GM18519 (cell line): ENCODE data around the gene RPTN.

Experiments used
- ATAC-seq: cut with Tn5 transposase; IDR thresholded peaks from one replicate; pipeline ENCODE4 v1.9.1; 2021; ENCODE audit warnings: mild to moderate bottlenecking, moderate library complexity; ENCODE audit not compliant: unreplicated experiment, low FRiP score

The RPTN gene

GRCh38 chr1:152159144-152159543, at the start of gene RPTN:
TSS of gene RPTN (minus strand) at chr1:152159228. CDS start at chr1:152157889, 1,339 bp downstream.
- ATAC-seq, result no peak

GRCh38 chr1:152198982-152199381, 40.0 kb upstream of the RPTN start:
- ATAC-seq, result no peak

GRCh38 chr1:152197361-152197941, 38.4 kb upstream of the RPTN start:
- ATAC-seq, result no peak

GRCh38 chr1:152191711-152192110, 32.7 kb upstream of the RPTN start:
- no peak for ATAC-seq

- ATAC-seq, result no peak
These were observed 32.2 kb upstream of the RPTN start for GRCh38 chr1:152191260-152191659.

DNA sequence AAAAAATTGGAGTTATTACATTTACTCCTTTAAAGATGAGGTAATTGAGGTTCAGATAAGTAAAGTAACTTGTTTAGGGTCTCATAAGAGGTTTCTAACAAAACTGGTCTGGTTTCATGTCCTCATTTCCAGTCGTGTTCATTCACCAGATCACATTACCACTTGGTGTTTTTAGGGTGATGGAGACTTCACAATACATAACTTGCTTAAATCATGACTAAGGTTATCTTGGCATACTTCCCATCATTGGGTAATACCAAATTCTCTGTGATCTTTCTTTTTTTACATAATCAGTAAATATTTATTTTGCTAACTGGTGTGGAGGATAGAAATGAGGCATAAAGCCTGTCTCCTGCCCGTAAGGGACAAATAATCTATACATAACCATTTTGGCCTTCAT, 31.6 kb upstream of the RPTN start:
- ATAC-seq, result no peak

DNA sequence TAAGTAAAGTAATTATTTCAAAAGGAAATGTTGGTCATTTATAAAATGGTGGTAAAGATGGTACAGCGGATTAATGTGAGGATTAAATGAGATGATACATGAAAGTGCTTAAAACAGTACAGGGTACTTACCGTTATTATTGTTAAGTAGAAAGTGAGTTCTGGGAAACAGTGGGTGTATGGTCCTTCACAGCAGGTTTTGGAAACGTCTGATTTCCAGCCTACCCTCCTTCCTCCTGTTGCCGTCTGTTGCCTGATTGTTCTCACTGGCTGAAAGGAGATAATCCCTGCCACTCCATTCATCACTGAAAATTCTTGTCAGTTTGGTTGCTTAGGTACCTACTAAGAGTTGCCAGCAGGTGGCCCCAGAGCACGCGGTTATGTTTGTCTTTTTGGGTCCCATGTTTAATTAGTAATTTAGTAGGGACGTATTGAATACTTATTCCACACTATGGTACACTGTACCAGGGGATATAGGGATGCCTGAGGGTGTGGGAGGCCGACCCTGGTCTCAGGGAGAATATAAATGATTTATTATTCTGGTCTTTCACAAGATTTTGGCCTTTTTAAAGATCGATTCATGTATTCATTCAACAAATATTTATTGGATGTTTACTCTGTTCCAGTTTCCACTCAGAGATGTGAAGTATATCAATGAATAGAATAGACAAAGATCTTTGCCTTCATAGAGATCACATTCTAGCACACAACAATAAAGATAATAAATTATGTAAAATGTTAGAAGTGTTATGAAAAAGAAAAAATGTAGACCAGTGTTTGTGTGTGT, 30.8 kb upstream of the RPTN start:
- ATAC-seq, result no peak

- no peak for ATAC-seq
These were observed 29.9 kb upstream of the RPTN start for GRCh38 chr1:152188673-152189591.

GRCh38 chr1:152186556-152187285, 27.7 kb upstream of the RPTN start:
- ATAC-seq, result no peak

- ATAC-seq, result no peak
These were observed 26.7 kb upstream of the RPTN start for GRCh38 chr1:152185544-152186391.

- no peak for ATAC-seq
These were observed 23.9 kb upstream of the RPTN start for GRCh38 chr1:152182944-152183361.

DNA sequence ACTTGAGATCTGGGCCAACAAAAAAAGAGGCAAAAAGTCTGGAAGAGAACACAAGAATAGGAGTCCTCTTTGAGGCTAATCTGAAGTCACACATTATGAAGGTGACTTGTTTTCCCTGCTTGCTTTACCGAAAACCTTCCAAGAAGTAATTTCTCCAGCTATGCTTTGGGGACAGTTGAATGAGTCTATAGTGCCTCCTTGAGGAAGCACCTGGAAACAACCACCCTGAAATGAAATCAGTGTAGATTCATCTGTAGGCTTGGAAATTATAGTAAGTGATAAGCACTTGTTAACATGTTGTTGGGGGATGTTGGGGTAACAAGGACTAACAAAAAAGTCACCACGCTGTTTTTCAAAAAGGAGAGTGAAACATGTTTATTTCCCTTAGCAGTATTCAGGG, 23.4 kb upstream of the RPTN start:
- no peak for ATAC-seq

- ATAC-seq, result no peak
These were observed 20.5 kb upstream of the RPTN start for GRCh38 chr1:152179566-152179965.

GRCh38 chr1:152170287-152170905, 11.4 kb upstream of the RPTN start:
- no peak for ATAC-seq

DNA sequence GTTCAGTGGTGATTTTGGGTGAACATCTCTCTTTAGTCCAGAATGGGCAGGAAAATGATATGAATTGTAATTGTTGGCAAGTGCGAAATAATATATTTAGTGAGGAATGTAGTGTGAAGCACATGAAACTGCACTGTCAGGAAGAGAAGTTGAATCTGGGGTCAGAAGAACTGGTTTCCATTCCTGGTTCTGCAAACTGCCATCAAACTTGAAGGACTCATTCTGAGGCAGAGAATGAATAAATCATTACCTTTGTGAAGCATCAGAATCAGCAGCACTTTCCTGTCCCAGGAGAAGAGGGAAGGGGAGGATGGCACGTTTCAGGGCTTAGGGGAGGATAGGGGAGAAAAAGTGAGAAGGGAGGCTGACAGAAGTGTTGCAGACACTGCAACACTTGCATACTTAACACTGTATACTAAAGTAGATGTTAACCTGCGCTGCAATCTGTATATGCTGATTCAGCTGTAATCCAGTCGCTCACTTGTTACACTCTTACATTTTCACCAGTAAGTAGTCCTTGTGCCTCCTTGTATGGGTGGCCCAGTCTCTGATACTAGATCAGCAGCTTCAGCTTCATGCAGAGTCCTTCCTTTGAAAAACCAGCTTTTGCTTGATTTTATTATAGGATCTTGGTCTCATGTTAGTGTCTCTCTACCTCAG, 10.5 kb upstream of the RPTN start:
- ATAC-seq, result no peak

DNA sequence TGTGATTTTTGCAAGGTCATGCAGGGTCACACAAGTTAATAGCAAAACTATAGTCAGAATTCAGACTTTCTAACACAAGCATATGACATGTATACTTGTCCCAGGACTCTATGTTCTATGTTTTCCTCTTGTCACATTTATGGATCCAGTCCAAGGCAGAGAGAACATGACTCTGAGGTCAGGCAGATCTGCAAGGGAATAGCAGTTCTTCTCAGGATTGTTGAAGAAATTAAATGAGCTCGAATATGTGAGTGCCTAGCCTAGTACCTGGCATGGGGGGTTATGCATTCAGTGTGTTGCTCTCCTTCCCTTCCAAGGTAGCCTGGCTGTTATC, 9.5 kb upstream of the RPTN start:
- ATAC-seq, result no peak

GRCh38 chr1:152167835-152168534, 9.0 kb upstream of the RPTN start:
- no peak for ATAC-seq

DNA sequence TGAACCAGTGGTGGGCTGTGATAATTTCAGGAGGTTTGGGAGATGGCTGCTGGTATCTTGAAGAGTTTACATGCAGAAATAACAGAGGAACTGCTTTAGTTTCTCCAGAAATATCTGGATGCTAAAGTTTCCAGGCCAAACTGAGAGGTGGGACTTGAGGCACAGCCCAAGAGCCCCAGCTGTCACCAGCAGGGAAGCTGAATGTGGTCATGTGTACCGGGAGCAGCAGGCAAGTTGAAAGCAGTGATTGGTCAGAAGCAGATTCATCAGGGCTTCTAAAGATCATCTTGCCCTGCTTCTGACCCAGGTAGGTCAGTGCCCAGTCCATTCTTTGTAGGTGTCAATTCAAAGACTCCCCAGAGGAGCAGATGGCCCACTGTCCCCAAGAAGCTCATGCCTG, 7.9 kb upstream of the RPTN start:
- ATAC-seq, result no peak
